Subcutaneous adipose tissue (tissue), 4 donors: ENCODE data around the gene TENT5C. TPM values are rescaled to one million over a fixed set of nuclear protein-coding genes. Genes with fewer than 3 reads are reported as not detected.

Source experiments
- CTCF ChIP-seq: fragments of 450-650 bp; IDR thresholded peaks from one replicate; pipeline ENCODE4 v1.5.1; 2016; ENCODE audit warnings: low read depth, mild to moderate bottlenecking, control low read depth, antibody characterized with exemption, moderate library complexity
- total RNA-seq, 4 donors: library from RNA; depleted of rRNA; stranded (reverse); fragments of >200 nt; gene quantifications; one replicate each; pipeline ENCODE4 v1.1.0, GENCODE V29; 2016

TENT5C gene
- total RNA-seq, 4 donors from 2014 or later, result 1.0 to 3.1 (median 2.3) TPM

GRCh38 chr1:117622726-117623125, 16.9 kb downstream of the TENT5C start:
- TF ChIP-seq CTCF, result no peak

DNA sequence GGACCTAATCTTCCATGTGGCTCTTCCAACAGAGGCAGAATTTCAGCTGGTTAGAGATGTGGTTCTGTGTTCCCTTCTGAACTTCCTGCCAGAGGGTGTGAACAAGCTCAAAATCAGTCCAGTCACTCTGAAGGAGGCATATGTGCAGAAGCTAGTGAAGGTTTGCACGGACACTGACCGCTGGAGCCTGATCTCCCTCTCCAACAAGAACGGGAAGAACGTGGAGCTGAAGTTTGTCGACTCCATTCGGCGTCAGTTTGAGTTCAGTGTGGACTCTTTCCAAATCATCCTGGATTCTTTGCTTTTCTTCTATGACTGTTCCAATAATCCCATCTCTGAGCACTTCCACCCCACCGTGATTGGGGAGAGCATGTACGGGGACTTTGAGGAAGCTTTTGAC, 17.3 kb downstream of the TENT5C start:
- no peak for TF ChIP-seq CTCF

- TF ChIP-seq CTCF, result no peak
Measured at GRCh38 chr1:117623698-117624097, 17.9 kb downstream of the TENT5C start.

DNA sequence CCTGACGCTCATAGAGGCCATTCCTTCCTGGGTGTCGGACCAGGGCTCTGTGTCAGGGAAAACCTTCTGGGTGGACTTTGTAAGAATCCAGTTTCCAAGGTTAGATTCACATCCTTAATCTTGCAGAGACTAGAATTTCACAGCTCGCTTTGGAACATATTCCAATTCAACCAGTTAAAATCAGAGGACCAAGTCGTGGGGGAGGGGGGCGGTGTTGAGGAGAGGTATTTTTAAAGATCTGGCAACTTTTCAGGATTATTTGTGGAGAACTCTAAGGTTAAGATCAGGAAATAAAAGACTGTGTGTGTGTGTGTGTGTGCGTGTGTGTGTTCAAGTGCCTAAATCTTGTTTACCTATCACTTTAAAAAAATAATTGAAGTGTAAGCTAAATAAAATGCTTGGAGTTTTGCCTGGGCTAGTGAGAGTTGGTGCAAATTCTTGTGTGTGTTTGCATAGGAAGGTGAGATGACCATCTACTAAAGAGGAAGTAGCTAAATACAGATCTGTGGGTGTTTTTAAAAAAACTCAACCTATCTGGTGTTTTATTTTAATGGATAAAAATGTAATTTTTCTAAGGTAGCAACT, 21.8 kb downstream of the TENT5C start:
- no peak for TF ChIP-seq CTCF

GRCh38 chr1:117628343-117628742, 22.5 kb downstream of the TENT5C start:
- no peak for TF ChIP-seq CTCF

DNA sequence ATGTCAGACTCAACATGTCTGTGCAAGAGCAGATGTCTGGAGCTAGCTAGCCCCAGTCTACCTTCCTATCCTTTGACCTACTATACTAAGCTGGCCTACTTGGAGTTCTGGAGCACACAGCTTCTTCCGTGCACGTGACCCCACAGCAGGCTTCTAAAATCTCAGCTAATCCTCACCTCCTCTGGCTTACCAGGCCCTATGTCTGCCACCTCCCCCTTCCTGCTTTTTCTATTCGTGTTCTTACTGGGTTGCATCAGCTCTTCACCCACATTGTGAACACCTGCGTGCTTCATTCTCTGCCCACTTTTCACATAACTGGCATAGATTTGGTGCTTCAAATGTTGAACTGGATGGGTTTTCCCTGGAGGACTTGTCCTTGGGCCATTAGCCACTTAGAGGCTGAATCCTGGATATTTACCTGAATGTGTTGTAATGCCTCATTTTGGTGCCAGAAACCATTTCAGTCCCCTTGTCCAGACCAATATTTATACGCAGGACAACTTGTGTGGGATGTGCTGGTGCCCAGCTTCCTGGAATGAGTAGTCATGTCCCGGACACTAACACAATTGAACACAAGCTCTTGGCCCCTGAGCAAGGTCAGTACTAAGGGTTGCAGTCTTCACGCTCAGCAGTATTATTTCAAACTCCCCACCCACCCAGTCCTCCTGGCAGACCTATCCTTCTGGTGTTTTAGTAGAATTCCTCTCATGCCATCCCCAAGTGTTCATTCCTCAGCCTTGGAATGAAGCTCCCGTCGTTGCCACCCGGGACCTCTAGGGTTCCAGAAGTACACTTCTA, 24.0 kb downstream of the TENT5C start:
- TF ChIP-seq CTCF, result no peak

DNA sequence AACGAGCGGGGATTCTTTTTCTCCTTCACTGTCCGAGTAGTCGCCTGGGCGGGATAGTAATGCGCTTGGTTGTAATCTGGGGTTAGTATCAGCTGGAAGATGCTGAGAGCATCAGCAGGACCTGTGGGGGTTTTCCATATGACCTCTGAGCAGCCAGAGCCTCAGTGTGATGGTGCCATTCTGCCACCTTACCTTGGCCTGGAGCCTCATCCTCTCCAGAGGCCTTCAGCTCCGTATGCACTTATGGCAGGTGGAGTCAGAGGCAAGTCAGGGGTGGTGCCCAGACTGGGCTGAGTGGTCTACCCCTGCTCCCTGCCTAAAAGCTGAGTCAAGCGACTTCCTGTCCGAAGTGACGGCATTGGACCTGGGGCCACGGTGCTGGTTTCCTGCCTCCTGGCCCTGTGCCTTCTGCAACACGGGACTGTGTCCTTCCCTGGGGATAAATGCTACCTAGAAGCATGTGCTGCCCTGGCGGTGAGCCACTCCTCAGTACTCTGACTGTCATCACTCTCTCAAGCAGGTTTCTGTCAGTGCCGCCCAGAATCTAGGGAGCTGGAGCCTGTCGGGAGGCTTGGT, 24.7 kb downstream of the TENT5C start:
- TF ChIP-seq CTCF, result no peak
